ENCODE results near the gene AAMDC. TPM values are rescaled to one million over a fixed set of nuclear protein-coding genes. Genes with fewer than 3 reads are reported as not detected.
"Not testable (repeated sequence)": the region's sequence is repeated elsewhere in the genome, so short reads cannot be mapped to it uniquely, and the experiment has no call there.

AAMDC gene
- total and polyA plus RNA-seq, 9 donors: 37.0 to 48.3 (median 43.4) TPM

- H3K27ac ChIP-seq (ENCODE audit: low read length): no peak overlapping the region
- H3K4me1 ChIP-seq (ENCODE audit: control insufficient read depth, insufficient read depth, low read length): peaks cover 5% of the 10 kb centered on the region
- H3K27me3 ChIP-seq (ENCODE audit: control insufficient read depth, insufficient read depth, low read length): no peaks in the 10 kb centered on the region
- H3K4me3 ChIP-seq (ENCODE audit: low read length): no peak overlapping the region
- WGBS (ENCODE audit: insufficient coverage): 100% methylated on average over 1 of the region's 3 CpGs
- peaks cover 5% of the 10 kb centered on the region for H3K9me3 ChIP-seq (replicated peaks; ENCODE audit: control insufficient read depth, low read depth, low read length)
- DNase-seq: no peak
- peaks cover 2% of the 10 kb centered on the region for H3K36me3 ChIP-seq (ENCODE audit: control insufficient read depth, insufficient read depth, low read length)
Observed at GRCh38 chr11:77814848-77815247, 6.1 kb upstream of the AAMDC start.

GRCh38 chr11:77815459-77815858 is 5.5 kb upstream of the AAMDC start:
- DNase-seq: no peak
- WGBS (ENCODE audit: insufficient coverage): no CpG with 5 or more reads among the region's 1 CpG
- H3K4me3 ChIP-seq (ENCODE audit: low read length): no peak overlapping the region
- peaks cover 2% of the 10 kb centered on the region for H3K36me3 ChIP-seq (ENCODE audit: control insufficient read depth, insufficient read depth, low read length)
- no peak overlapping the region for H3K27ac ChIP-seq (ENCODE audit: low read length)
- peaks cover 5% of the 10 kb centered on the region for H3K4me1 ChIP-seq (ENCODE audit: control insufficient read depth, insufficient read depth, low read length)
- peaks cover 5% of the 10 kb centered on the region for H3K9me3 ChIP-seq (replicated peaks; ENCODE audit: control insufficient read depth, low read depth, low read length)
- H3K27me3 ChIP-seq (ENCODE audit: control insufficient read depth, insufficient read depth, low read length): no peaks in the 10 kb centered on the region

GRCh38 chr11:77819411-77819920 is 1.5 kb upstream of the AAMDC start:
- Histone ChIP-seq H3K4me3 (ENCODE audit: low read length) (peak overlapping the region; percentile 99), H3K4me1 (ENCODE audit: control insufficient read depth, insufficient read depth, low read length) (peaks cover 11% of the 10 kb centered on the region), H3K9me3 (replicated peaks; ENCODE audit: control insufficient read depth, low read depth, low read length) (peaks cover 5% of the 10 kb centered on the region), H3K27me3 (ENCODE audit: control insufficient read depth, insufficient read depth, low read length) (no peaks in the 10 kb centered on the region), H3K27ac (ENCODE audit: low read length) (peak overlapping the region; percentile 97), H3K36me3 (ENCODE audit: control insufficient read depth, insufficient read depth, low read length) (no peaks in the 10 kb centered on the region)
- WGBS (ENCODE audit: insufficient coverage): 0% methylated on average over 7 of the region's 19 CpGs
- DNase-seq: peak; percentile 95

DNA sequence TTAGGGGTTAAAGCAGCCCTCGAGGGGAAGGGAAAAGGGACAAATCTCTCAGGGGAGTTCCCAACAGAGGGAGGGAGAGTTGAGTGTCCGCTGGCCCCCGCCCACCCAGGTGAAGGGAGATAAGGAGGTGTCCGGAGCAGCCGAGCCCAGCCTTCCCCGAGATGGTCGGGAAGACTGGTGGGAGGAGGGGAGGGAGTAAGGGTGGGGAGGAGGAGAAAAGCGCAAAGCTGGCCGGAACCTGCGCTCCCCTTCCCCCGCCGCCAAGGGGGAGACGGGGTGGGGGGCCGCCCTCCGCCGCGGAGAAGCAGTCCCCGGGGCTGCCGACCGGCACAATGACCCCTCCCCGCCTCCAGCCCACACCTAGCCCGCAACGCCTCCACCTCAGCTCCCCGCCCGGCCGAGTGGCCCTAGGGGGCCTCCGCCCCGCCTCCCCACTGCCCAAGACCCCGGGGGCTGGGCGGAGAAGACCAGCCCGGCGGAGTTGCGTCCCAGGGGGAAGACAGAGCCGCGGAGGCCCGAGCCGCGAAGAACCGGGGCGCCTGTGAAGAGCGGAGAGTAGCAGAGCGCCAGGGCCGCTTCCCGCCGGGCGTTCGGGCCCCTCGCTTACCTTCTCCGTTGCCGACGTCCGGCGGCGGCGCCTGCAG is 901 bp upstream of the AAMDC start:
- Histone ChIP-seq H3K4me1 (ENCODE audit: control insufficient read depth, insufficient read depth, low read length) (peaks cover 11% of the 10 kb centered on the region), H3K36me3 (ENCODE audit: control insufficient read depth, insufficient read depth, low read length) (no peaks in the 10 kb centered on the region), H3K27ac (ENCODE audit: low read length) (peak overlapping the region; percentile 97), H3K9me3 (replicated peaks; ENCODE audit: control insufficient read depth, low read depth, low read length) (no peaks in the 10 kb centered on the region), H3K27me3 (ENCODE audit: control insufficient read depth, insufficient read depth, low read length) (no peaks in the 10 kb centered on the region), H3K4me3 (ENCODE audit: low read length) (peak overlapping the region; percentile 99)
- DNase-seq: peak; percentile 73
- under 1% methylated on average over 39 of the region's 55 CpGs for WGBS (ENCODE audit: insufficient coverage)

GRCh38 chr11:77821349-77821851 is 456 bp downstream of the AAMDC start:
- H3K36me3 ChIP-seq (ENCODE audit: control insufficient read depth, insufficient read depth, low read length): no peaks in the 10 kb centered on the region
- H3K27me3 ChIP-seq (ENCODE audit: control insufficient read depth, insufficient read depth, low read length): no peaks in the 10 kb centered on the region
- peak; percentile 57 for DNase-seq
- peaks cover 11% of the 10 kb centered on the region for H3K4me1 ChIP-seq (ENCODE audit: control insufficient read depth, insufficient read depth, low read length)
- peak overlapping the region; percentile 89 for H3K27ac ChIP-seq (ENCODE audit: low read length)
- 2% methylated on average over 8 of the region's 16 CpGs for WGBS (ENCODE audit: insufficient coverage)
- H3K4me3 ChIP-seq (ENCODE audit: low read length): peak overlapping the region; percentile 99
- H3K9me3 ChIP-seq (replicated peaks; ENCODE audit: control insufficient read depth, low read depth, low read length): no peaks in the 10 kb centered on the region

- DNase-seq; H3K27ac ChIP-seq (ENCODE audit: low read length); H3K9me3 ChIP-seq (replicated peaks; ENCODE audit: control insufficient read depth, low read depth, low read length); H3K4me3 ChIP-seq (ENCODE audit: low read length); H3K36me3 ChIP-seq (ENCODE audit: control insufficient read depth, insufficient read depth, low read length); H3K27me3 ChIP-seq (ENCODE audit: control insufficient read depth, insufficient read depth, low read length): not testable (repeated sequence)
- peaks cover 11% of the 10 kb centered on the region for H3K4me1 ChIP-seq (ENCODE audit: control insufficient read depth, insufficient read depth, low read length)
- 61% methylated on average over 8 of the region's 13 CpGs for WGBS (ENCODE audit: insufficient coverage)
Observed at GRCh38 chr11:77822126-77822525, 1.2 kb downstream of the AAMDC start.

- H3K27ac ChIP-seq (ENCODE audit: low read length): no peak overlapping the region
- peaks cover 4% of the 10 kb centered on the region for H3K9me3 ChIP-seq (replicated peaks; ENCODE audit: control insufficient read depth, low read depth, low read length)
- no peaks in the 10 kb centered on the region for H3K27me3 ChIP-seq (ENCODE audit: control insufficient read depth, insufficient read depth, low read length)
- no peak for DNase-seq
- WGBS (ENCODE audit: insufficient coverage): no CpG with 5 or more reads among the region's 1 CpG
- peaks cover 9% of the 10 kb centered on the region for H3K4me1 ChIP-seq (ENCODE audit: control insufficient read depth, insufficient read depth, low read length)
- H3K4me3 ChIP-seq (ENCODE audit: low read length): no peak overlapping the region
- H3K36me3 ChIP-seq (ENCODE audit: control insufficient read depth, insufficient read depth, low read length): no peaks in the 10 kb centered on the region
Observed at GRCh38 chr11:77823775-77824174, 2.8 kb downstream of the AAMDC start.

DNA sequence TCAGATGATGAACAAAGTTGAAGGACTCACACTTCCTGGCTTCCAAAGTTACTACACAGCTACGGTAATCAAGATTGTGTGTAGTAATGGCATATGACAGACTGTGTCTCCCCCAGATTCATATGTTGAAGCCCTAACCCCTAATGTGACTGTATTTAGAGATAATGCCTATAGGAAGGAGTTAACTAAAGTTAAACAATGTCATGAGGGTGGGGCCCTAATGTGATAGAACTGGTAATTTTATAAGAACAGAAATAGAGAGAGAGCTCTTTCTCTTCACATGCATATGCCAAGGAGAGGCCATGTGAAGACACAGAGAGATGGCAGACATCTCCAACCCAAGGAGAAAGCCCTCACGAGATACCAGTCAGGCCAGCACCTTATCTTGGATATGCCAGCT is 8.0 kb downstream of the AAMDC start:
- peaks cover 14% of the 10 kb centered on the region for H3K9me3 ChIP-seq (replicated peaks; ENCODE audit: control insufficient read depth, low read depth, low read length)
- WGBS (ENCODE audit: insufficient coverage): no CpG with 5 or more reads among the region's 2 CpGs
- peaks cover 5% of the 10 kb centered on the region for H3K36me3 ChIP-seq (ENCODE audit: control insufficient read depth, insufficient read depth, low read length)
- DNase-seq: no peak
- H3K27ac ChIP-seq (ENCODE audit: low read length): no peak overlapping the region
- no peak overlapping the region for H3K4me3 ChIP-seq (ENCODE audit: low read length)
- H3K27me3 ChIP-seq (ENCODE audit: control insufficient read depth, insufficient read depth, low read length): no peaks in the 10 kb centered on the region
- no peaks in the 10 kb centered on the region for H3K4me1 ChIP-seq (ENCODE audit: control insufficient read depth, insufficient read depth, low read length)

- Histone ChIP-seq H3K4me1 (ENCODE audit: control insufficient read depth, insufficient read depth, low read length) (no peaks in the 10 kb centered on the region), H3K36me3 (ENCODE audit: control insufficient read depth, insufficient read depth, low read length) (peaks cover 5% of the 10 kb centered on the region), H3K27ac (ENCODE audit: low read length) (no peak overlapping the region), H3K4me3 (ENCODE audit: low read length) (no peak overlapping the region), H3K9me3 (replicated peaks; ENCODE audit: control insufficient read depth, low read depth, low read length) (peaks cover 12% of the 10 kb centered on the region), H3K27me3 (ENCODE audit: control insufficient read depth, insufficient read depth, low read length) (no peaks in the 10 kb centered on the region)
- no peak for DNase-seq
- 97% methylated on average over 3 of the region's 4 CpGs for WGBS (ENCODE audit: insufficient coverage)
Observed at GRCh38 chr11:77833302-77833701, 12.4 kb downstream of the AAMDC start.

DNA sequence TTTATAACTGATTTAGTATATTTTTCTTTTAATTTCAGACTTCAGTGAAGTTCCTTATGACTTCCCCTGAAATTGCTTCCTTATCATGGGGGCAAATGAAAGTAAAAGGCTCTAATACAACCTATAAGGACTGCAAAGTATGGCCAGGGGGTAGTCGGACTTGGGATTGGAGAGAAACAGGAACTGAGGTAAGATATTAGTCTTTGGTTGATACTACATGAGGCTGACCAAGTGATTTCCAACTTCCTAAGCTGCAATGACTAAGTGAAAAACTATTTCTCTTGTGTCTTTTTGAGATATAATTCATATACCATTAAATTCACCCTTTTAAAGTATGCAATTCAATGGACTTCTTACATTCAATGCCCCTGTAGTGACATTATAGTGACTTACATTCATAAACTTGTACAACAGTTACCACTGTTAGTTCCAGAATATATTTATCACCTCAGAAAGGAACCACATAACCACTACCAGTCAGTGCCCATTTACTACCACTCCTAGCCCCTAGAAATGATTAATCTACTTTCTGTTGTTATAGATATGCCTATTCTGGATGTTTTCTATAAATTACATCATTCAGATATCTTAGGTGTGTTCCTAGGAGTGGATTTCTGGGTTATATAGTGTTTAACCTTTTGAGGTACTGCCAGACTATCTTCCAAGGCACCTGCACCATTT is 21.6 kb downstream of the AAMDC start:
- H3K27ac ChIP-seq (ENCODE audit: low read length): no peak overlapping the region
- no CpG with 5 or more reads among the region's 1 CpG for WGBS (ENCODE audit: insufficient coverage)
- H3K27me3 ChIP-seq (ENCODE audit: control insufficient read depth, insufficient read depth, low read length): no peaks in the 10 kb centered on the region
- H3K36me3 ChIP-seq (ENCODE audit: control insufficient read depth, insufficient read depth, low read length): peaks cover 26% of the 10 kb centered on the region
- no peak for DNase-seq
- no peaks in the 10 kb centered on the region for H3K9me3 ChIP-seq (replicated peaks; ENCODE audit: control insufficient read depth, low read depth, low read length)
- no peaks in the 10 kb centered on the region for H3K4me1 ChIP-seq (ENCODE audit: control insufficient read depth, insufficient read depth, low read length)
- H3K4me3 ChIP-seq (ENCODE audit: low read length): no peak overlapping the region
